Smooth muscle cell (in vitro differentiated cells): ENCODE results near the gene SLC25A6. TPM values are rescaled to one million over a fixed set of nuclear protein-coding genes. Genes with fewer than 3 reads are reported as not detected.

Experiments
- DNase-seq: peaks from one replicate; lab custom pipeline; 2025; ENCODE audit not compliant: unreplicated experiment; lab: John Stamatoyannopoulos, UW
- H2AFZ ChIP-seq: fragments of 200-600 bp; sonication (generic); 2 replicates; pipeline ENCODE4 v1.6.0; 2016; ENCODE audit warnings: antibody characterized with exemption, low read depth, mild to moderate bottlenecking
- H3F3A ChIP-seq: fragments of 200-600 bp; sonication (generic); 2 replicates; pipeline ENCODE4 v1.6.0; 2017; ENCODE audit warnings: antibody characterized with exemption, low read depth
- H3K27ac ChIP-seq: fragments of 200-600 bp; sonication (generic); 2 replicates; pipeline ENCODE4 v1.5.1; 2016; ENCODE audit warnings: low read depth, mild to moderate bottlenecking
- H3K27me3 ChIP-seq: fragments of 200-600 bp; sonication (generic); 2 replicates; pipeline ENCODE4 v1.6.1; 2016; ENCODE audit warnings: low read depth, mild to moderate bottlenecking
- H3K36me3 ChIP-seq: fragments of 200-600 bp; sonication (generic); 2 replicates; pipeline ENCODE4 v1.5.1; 2016; ENCODE audit warnings: low read depth
- H3K4me1 ChIP-seq: fragments of 200-600 bp; sonication (generic); 2 replicates; pipeline ENCODE4 v1.5.1; 2016; ENCODE audit warnings: low read depth
- H3K4me2 ChIP-seq: fragments of 200-600 bp; sonication (generic); 2 replicates; pipeline ENCODE4 v1.6.0; 2016; ENCODE audit warnings: mild to moderate bottlenecking
- H3K4me3 ChIP-seq: fragments of 200-600 bp; sonication (generic); 2 replicates; pipeline ENCODE4 v1.5.1; 2016; ENCODE audit warnings: mild to moderate bottlenecking
- H3K79me2 ChIP-seq: fragments of 200-600 bp; sonication (generic); 2 replicates; pipeline ENCODE4 v1.6.0; 2016; ENCODE audit warnings: low read depth, mild to moderate bottlenecking
- H3K9ac ChIP-seq: fragments of 200-600 bp; sonication (generic); 2 replicates; pipeline ENCODE4 v1.6.0; 2016; ENCODE audit warnings: low read depth
- H3K9me3 ChIP-seq: fragments of 200-600 bp; sonication (generic); replicated peaks from 2 replicates; pipeline ENCODE4 v1.5.1; 2016; ENCODE audit warnings: low read depth
- H4K20me1 ChIP-seq: fragments of 200-600 bp; sonication (generic); 2 replicates; pipeline ENCODE4 v1.6.0; 2016; ENCODE audit warnings: low read depth
- CTCF ChIP-seq: fragments of 200-600 bp; sonication (generic); IDR thresholded peaks from 2 replicates; pipeline ENCODE4 v1.5.1; 2017; ENCODE audit warnings: borderline replicate concordance, mild to moderate bottlenecking, antibody characterized with exemption; ENCODE audit not compliant: insufficient read depth, poor library complexity, severe bottlenecking
- WGBS: methylation state at CpG from one replicate; pipeline ENCODE4 v1.1.7; 2016; ENCODE audit warnings: low lambda C conversion rate; 5-methylcytosine and 5-hydroxymethylcytosine counted together
- polyA plus RNA-seq: library from polyadenylated mRNA; unstranded; fragments of >200 nt; fragmentation: Nextera tagmentation; extraction: Ambion mirVana; gene quantifications from 2 replicates; pipeline ENCODE4 v1.2.1, GENCODE V29; 2016
- total RNA-seq: library from RNA; depleted of rRNA; stranded (reverse); fragments of >200 nt; gene quantifications from 2 replicates; pipeline ENCODE4 v1.2.3, GENCODE V29; 2014

Gene SLC25A6
- total RNA-seq = 160 and 164 TPM in 2 replicates
- polyA plus RNA-seq = 261 and 288 TPM in 2 replicates

GRCh38 chrX:1391707-1392375, at the start of gene SLC25A6:
SLC25A6 (minus strand) TSS chrX:1392113; CDS start chrX:1392009, 104 bp downstream.
- Histone ChIP-seq H3K36me3 (peaks cover 11% of the 10 kb centered on the region), H3K9me3 (no peaks in the 10 kb centered on the region), H3K9ac (peak within 1 kb of the TSS; percentile 99), H3K27ac (peak within 1 kb of the TSS; percentile 100), H3K79me2 (peaks cover 54% of the 10 kb centered on the region), H3K4me2 (peak within 1 kb of the TSS; percentile 98), H3K4me3 (peak within 1 kb of the TSS; percentile 100), H3F3A (peaks cover 16% of the 10 kb centered on the region), H2AFZ (peak within 1 kb of the TSS; percentile 66), H4K20me1 (peaks cover 56% of the 10 kb centered on the region), H3K27me3 (no peaks in the 10 kb centered on the region), H3K4me1 (peaks cover 15% of the 10 kb centered on the region)
- DNase-seq = no peak
- WGBS = under 1% methylated on average over 41 of the region's 90 CpGs
- TF ChIP-seq CTCF = no peak

GRCh38 chrX:1440506-1440905, 48.6 kb upstream of the SLC25A6 start:
- H2AFZ ChIP-seq = no peak overlapping the region
- no peaks in the 10 kb centered on the region for H3K9me3 ChIP-seq
- no peaks in the 10 kb centered on the region for H3K4me1 ChIP-seq
- no peak for TF ChIP-seq CTCF
- H3F3A ChIP-seq = no peaks in the 10 kb centered on the region
- H3K9ac ChIP-seq = no peak overlapping the region
- H3K27me3 ChIP-seq = no peaks in the 10 kb centered on the region
- H3K27ac ChIP-seq = no peak overlapping the region
- H4K20me1 ChIP-seq = no peaks in the 10 kb centered on the region
- DNase-seq = no peak
- no peaks in the 10 kb centered on the region for H3K79me2 ChIP-seq
- no peak overlapping the region for H3K4me2 ChIP-seq
- no peak overlapping the region for H3K4me3 ChIP-seq
- 94% methylated on average over 6 of the region's 6 CpGs for WGBS
- H3K36me3 ChIP-seq = no peaks in the 10 kb centered on the region

GRCh38 chrX:1435241-1435895, 43.5 kb upstream of the SLC25A6 start:
- H2AFZ ChIP-seq = no peak overlapping the region

More at GRCh38 chrX:1435241-1435895, 43.5 kb upstream of the SLC25A6 start:
- H3K4me3 ChIP-seq = no peak overlapping the region
- H3K36me3 ChIP-seq = no peaks in the 10 kb centered on the region
- WGBS = 97% methylated on average over 20 of the region's 20 CpGs
- no peak overlapping the region for H3K27ac ChIP-seq
- TF ChIP-seq CTCF = no peak
- H3K9me3 ChIP-seq = no peaks in the 10 kb centered on the region
- H3K79me2 ChIP-seq = no peaks in the 10 kb centered on the region
- H3K4me1 ChIP-seq = no peaks in the 10 kb centered on the region
- H4K20me1 ChIP-seq = no peaks in the 10 kb centered on the region
- H3K9ac ChIP-seq = no peak overlapping the region
- DNase-seq = no peak
- H3K27me3 ChIP-seq = no peaks in the 10 kb centered on the region
- H3K4me2 ChIP-seq = no peak overlapping the region
- no peaks in the 10 kb centered on the region for H3F3A ChIP-seq
